ENCODE results near the gene CAMTA1.
A peak's percentile ranks its signal among the peaks of the same experiment; 100 is the strongest.

The CAMTA1 gene

GRCh38 chr1:7752512-7753417 is 967.5 kb downstream of the CAMTA1 start:
- peak; percentile 26 for DNase-seq

- DNase-seq: no peak
Observed at GRCh38 chr1:7753641-7754040, 968.4 kb downstream of the CAMTA1 start.

- no peak for DNase-seq
Observed at GRCh38 chr1:7754234-7754633, 969.0 kb downstream of the CAMTA1 start.

DNA sequence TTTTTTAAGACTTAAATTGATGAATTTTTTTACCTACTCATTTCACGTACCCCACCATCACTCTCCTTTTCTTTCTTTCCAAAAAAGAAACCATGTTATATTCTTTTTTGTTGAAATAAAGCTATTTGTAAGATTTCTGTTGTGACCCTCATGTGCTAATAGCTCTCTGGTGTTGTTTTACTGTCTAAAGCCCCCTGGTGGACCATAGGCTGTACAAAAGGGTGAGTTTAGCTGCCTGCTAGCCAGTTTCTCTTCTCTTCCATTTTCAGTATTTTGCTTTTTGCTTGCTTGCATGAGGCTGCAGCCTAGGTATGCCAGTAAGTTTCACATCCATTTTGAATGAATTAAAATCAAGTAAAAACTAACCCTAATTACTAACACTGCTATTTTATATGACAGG is 970.2 kb downstream of the CAMTA1 start:
- no peak for DNase-seq

- no peak for DNase-seq
Observed at GRCh38 chr1:7760245-7760644, 975.0 kb downstream of the CAMTA1 start.

DNA sequence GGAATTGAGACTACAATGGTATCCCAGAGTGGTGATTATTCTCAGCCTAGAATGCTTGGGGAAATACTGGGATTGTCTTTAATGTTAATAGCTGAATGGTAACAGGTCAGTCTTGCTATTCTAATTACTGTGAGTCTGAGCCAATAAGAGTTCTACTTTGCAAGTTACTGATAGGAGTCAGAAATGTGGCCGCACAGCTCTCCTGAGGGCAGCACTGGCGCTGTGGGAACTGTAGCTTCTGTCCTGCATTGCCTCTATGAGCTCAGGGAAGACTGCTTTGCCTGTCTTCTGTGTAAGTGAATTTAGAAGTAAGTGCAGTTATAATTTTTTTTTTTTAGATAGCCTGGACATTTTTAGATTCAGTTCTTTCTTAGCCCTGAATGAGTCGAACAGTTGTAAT is 975.8 kb downstream of the CAMTA1 start:
- no peak for DNase-seq

DNA sequence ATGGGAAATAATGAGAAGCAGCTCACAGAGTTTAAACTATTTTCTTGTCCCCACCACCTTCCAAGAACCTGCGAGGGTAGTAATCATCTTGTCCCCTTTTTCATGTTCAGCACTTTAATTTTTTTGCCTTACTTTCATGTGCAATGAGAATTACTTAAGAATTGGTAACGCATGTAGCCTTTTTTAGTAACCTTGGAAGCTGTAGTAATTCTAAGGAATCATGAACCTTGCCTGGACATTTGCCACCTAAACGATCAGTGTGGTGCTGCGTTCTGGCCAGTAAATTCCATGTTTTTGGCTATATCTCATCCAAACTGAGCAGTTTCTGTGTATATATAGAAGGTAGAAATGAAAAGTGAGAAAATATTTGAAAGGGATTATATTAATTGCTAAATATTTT is 981.9 kb downstream of the CAMTA1 start:
- DNase-seq: no peak

DNA sequence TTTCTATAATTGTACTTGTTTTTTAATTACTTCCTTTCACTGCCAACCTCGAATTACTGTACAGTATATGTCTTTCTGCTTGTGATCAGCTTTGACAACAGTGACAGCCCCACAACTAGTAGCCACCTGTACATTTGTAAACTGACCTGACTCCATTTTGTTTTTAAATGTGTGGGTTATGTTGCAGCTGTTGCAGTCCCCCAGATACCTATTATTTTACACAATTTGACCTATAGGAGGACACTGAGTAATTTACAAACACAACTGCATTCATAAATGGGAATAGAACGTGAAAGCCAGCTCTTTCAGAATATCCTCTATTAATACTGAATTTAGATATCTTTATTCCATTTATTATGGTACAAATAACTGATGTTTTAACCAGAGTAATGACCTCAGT is 983.3 kb downstream of the CAMTA1 start:
- no peak for DNase-seq

DNA sequence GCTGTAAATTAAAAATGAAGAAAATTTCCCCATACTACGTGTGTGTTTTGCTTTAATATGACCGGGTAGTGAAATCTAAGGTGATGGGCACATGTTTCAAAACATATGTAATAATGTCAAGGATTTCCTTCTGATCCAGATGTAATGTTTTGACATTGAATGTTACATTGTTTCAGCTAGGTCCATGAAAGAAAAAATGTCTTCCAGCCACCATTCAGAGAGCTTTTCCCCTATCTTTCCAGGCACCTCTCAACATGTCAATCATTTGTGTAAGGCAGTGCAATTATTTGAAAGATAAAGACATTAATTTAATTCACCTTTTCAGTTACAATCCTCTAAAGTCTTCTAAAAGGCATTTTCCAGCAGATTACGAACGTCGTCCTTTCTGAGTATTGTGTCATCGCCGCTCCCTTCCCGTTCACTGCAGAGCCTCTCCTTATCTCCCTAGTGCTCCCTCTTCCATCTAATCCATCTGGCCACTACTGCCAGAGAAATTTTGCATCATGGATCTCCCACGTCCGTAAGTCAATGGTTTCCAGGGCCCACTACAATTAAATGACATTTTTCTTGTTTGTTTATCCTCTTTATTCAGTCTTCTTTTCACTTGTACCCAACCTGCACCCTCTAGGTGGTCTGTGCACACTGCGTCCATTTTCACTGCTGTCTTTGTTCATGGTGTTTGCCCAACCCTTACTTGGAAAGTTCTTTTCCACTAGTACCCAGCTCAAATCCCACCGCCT is 984.6 kb downstream of the CAMTA1 start:
- no peak for DNase-seq

DNA sequence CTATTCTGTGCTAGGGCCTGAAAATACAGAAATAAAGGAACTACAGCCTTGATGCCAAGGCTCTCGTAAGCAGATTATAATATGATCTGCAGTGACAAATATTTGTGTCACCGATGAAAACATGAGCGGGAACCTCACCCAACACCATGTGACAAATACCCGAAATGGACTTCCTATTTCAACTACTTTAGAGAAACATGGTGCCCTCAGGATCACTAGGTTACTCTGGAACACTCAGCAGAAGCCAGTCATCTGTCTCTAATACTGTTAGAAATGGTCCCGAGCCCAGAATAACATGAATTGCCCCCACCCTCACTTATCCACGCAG is 985.4 kb downstream of the CAMTA1 start:
- DNase-seq: no peak

- no peak for DNase-seq
Observed at GRCh38 chr1:7770997-7771822, 986.0 kb downstream of the CAMTA1 start, which contains the start of gene VAMP3. Gene VAMP3, plus strand, starts transcription at chr1:7771296. Its CDS starts 88 bp downstream, at chr1:7771384.

DNA sequence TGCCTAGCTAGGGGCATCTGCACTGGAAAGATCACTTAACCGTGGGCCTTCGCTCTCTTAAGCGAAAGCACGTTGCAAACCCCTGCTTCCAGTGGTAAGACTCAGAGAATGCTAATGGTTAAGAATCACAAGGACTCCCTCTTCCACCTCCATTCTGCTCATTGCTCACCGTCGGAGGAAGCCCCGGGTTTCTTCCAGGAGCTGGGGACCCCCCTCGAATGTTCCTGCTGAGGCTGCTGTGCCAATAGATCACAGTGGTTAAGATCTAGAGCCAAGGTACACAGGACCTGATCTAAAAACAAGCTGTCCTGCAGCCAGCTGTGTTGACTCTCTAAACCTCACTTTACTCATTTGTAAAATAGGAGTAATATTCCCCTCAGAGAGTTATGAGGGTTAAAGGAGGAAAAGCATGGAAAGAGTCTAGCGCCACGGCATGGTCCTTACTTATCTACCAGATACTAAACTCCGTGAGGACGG is 986.6 kb downstream of the CAMTA1 start:
- DNase-seq: no peak

DNA sequence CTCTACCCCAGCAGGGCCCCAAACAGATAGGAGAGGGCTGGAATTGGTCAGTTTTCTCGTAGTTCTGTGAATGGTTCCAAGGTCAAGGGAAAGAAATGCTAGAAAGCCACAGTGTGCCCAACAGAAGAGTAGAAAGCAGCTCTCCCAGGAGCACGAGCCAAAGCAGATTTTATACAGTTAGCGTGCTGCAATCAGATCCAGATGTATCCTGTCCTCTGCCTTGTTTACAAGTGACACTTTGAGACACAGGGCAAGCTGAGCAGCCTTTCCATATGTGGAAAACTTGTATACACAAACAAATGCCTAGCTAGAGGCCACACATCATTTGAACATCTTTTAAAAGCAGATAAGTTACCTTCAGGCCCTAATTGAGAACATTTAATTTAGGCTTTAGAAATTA is 992.3 kb downstream of the CAMTA1 start:
- DNase-seq: no peak

GRCh38 chr1:7778133-7778628 is 992.9 kb downstream of the CAMTA1 start:
- DNase-seq: no peak

DNA sequence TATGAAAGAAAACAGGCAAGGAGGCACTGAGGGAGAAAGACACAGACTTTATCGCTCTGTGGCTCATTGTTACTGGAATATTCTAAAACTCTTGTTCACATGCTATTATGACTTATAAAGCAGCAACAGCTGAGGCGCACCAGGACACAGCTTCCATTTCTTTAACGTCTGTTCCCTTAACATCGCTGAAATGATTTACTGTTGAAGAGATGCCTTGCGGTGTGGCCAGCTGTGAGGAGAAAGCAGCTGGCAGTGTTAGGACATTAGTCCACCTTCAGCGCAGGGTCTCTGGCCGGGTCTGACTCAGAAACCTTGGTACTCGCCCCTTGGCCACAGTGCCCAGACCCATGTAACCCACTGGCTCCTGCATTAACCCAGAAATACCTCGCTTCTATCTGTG is 995.7 kb downstream of the CAMTA1 start:
- DNase-seq: no peak

GRCh38 chr1:7781501-7781900 is 996.2 kb downstream of the CAMTA1 start:
- DNase-seq: no peak

GRCh38 chr1:7781923-7782495 is 996.8 kb downstream of the CAMTA1 start:
- DNase-seq: no peak

DNA sequence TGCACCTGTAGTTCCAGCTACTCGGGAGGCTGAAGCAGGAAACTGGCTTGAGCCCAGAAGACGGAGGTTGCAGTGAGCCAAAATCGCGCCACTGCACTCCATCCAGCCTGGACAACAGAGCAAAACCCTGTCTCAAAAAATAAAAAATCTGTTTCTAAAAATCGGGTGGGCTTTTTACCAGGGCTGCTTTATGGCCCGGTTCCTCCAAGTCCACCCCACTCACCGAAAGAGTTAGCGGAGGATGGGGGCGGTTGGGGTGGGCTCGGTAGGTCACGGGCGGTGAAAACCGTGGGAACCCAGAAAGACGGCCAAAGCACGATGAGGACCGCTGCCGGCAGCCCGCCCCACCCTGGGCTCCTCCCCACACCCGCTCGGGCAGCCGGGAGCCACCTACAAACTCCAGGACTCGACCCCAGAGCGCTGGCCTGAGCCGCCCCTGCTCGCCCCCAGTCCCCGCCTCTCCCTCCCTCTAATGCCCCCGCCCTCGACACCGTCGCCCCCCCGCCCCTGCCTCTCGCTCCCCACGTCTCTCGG is 998.0 kb downstream of the CAMTA1 start:
- DNase-seq: no peak

DNA sequence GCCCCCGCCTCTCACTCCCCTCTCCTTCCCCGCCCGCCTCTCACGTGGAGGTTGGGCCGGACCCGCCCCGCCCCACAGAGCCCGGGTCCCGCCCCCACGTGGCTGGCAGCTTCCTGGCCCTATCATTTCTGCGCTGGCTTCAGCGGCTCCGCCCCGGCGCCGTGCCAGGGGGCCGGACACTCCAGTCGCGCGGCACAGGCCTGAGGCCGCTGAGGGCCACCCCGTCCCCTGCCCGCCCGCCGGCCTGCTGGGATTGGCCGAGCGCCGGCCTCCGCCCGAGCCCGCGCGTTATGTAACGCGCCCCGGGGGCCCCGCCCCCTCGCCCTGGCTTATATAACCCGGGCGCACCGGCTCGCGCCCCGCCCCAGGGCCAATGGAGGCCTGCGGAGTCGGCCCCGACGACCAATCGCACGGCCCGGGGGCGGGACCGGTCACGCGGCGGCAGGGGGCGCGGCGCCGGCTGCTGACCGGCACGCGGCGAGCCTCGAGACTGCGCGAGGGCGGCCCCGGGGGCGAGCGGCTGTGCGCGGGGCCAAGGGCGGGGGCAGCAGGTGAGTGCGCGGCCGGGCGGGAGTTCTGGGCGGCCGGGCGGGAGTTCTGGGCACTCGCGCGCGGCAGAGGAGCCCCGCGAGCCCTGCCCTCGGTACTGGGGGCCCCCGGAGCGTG is 998.7 kb downstream of the CAMTA1 start, which contains the start of gene PER3:
TSS of gene PER3 (plus strand) at position 466 of the 666 bp plus-strand sequence. CDS start 587 bp downstream, outside the sequence.
- peak; percentile 84 for DNase-seq

GRCh38 chr1:7784492-7785071 is 999.3 kb downstream of the CAMTA1 start:
- no peak for DNase-seq

DNA sequence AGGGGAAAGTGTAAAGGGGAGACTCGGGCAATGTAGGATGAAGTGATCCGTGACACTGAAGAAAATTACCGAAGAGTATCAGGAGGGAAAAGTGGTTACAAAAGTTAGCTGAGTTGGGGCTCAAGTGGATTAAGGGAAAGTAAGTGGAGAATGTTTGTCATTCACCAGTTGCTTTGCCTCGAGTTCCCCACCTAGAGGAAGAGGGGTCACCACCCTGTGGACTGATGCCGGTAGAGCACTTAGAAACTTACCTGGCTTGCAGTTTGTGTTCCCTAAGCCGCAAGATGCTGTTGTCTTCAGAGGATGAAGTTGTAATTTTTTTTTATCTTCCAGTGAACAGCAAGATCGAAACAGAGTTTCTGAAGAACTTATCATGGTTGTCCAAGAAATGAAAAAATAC is 999.9 kb downstream of the CAMTA1 start:
- no peak for DNase-seq

All from NCI-H187 treated with DMSO at 0.1 percent for 48 hours (cell line).